Osteocyte (in vitro differentiated cells): ENCODE results near the gene EIF2B4. TPM values are rescaled to one million over a fixed set of nuclear protein-coding genes. Genes with fewer than 3 reads are reported as not detected.

ENCODE experiments used
- DNase-seq: peaks from one replicate; pipeline ENCODE4 v3.0.0; 2021; ENCODE audit warnings: mixed read lengths; ENCODE audit not compliant: unreplicated experiment; ENCODE audit errors: extremely low spot score
- H3K27ac Mint-ChIP-seq: one replicate; pipeline ENCODE4 v1.8.0; 2021; ENCODE audit warnings: mild to moderate bottlenecking, mixed read lengths; ENCODE audit not compliant: unreplicated experiment
- H3K27me3 Mint-ChIP-seq: one replicate; pipeline ENCODE4 v1.8.0; 2021; ENCODE audit warnings: mixed read lengths; ENCODE audit not compliant: unreplicated experiment
- H3K36me3 Mint-ChIP-seq: one replicate; pipeline ENCODE4 v1.8.0; 2021; ENCODE audit warnings: mixed read lengths; ENCODE audit not compliant: unreplicated experiment
- H3K4me1 Mint-ChIP-seq: one replicate; pipeline ENCODE4 v1.8.0; 2021; ENCODE audit warnings: mixed read lengths; ENCODE audit not compliant: unreplicated experiment
- H3K4me3 Mint-ChIP-seq: one replicate; pipeline ENCODE4 v1.8.0; 2021; ENCODE audit warnings: mild to moderate bottlenecking, moderate library complexity, mixed read lengths; ENCODE audit not compliant: unreplicated experiment
- H3K9me3 Mint-ChIP-seq: one replicate; pipeline ENCODE4 v1.8.0; 2021; ENCODE audit warnings: mixed read lengths; ENCODE audit not compliant: unreplicated experiment
- CTCF ChIP-seq: fragments of 200-600 bp; sonication (generic); IDR thresholded peaks from 2 replicates; pipeline ENCODE4 v1.5.0; 2021; ENCODE audit warnings: antibody characterized with exemption, mild to moderate bottlenecking, moderate library complexity
- long read RNA-seq: library from polyadenylated mRNA; unstranded; transcript quantifications from one replicate; pipeline ENCODE4 v2.0.0, GENCODE V29; 2021
- total RNA-seq: library from RNA; stranded (reverse); gene quantifications from 2 replicates; pipeline ENCODE4 v1.2.1, GENCODE V29; 2021

The EIF2B4 gene
- total RNA-seq, result 50.0 and 50.4 TPM in 2 replicates
- long read RNA-seq, transcript EIF2B4-205 (13 exons, 1,608 nt), result minor isoform, 50 of 212 reads
- long read RNA-seq, transcript EIF2B4-201 (13 exons, 1,792 nt), result major isoform, 98 of 212 reads
- long read RNA-seq, partial matches to known transcripts, result 14 of 212 reads
- long read RNA-seq, other reads (novel, unspliced or antisense), result 39 of 212 reads

- Mint-ChIP-seq H3K36me3 (peaks cover 30% of the 10 kb centered on the region), H3K27me3 (no peaks in the 10 kb centered on the region), H3K4me3 (peak within 1 kb of the TSS; percentile 98), H3K4me1 (peaks cover 26% of the 10 kb centered on the region), H3K27ac (peak within 1 kb of the TSS; percentile 96), H3K9me3 (no peaks in the 10 kb centered on the region)
- peak; percentile 100 for DNase-seq
- TF ChIP-seq CTCF, result peak; percentile 89
Measured at GRCh38 chr2:27370026-27370815, at the start of gene EIF2B4, which contains the start of gene SNX17. EIF2B4 (minus strand) TSS chr2:27370338; CDS start chr2:27370314, 24 bp downstream. SNX17 (plus strand) TSS chr2:27370616; CDS start chr2:27370744, 128 bp downstream.

GRCh38 chr2:27416151-27416550 lies 46.0 kb upstream of the EIF2B4 start:
- Mint-ChIP-seq H3K27me3 (no peaks in the 10 kb centered on the region), H3K36me3 (no peaks in the 10 kb centered on the region), H3K9me3 (no peaks in the 10 kb centered on the region), H3K27ac (no peak overlapping the region), H3K4me3 (no peak overlapping the region), H3K4me1 (no peaks in the 10 kb centered on the region)
- no peak for TF ChIP-seq CTCF
- DNase-seq, result no peak

- Mint-ChIP-seq H3K36me3 (no peaks in the 10 kb centered on the region), H3K27ac (no peak overlapping the region), H3K9me3 (no peaks in the 10 kb centered on the region), H3K4me1 (peaks cover 18% of the 10 kb centered on the region), H3K27me3 (no peaks in the 10 kb centered on the region), H3K4me3 (no peak overlapping the region)
- DNase-seq, result no peak
- no peak for TF ChIP-seq CTCF
Measured at GRCh38 chr2:27412419-27413152, 42.4 kb upstream of the EIF2B4 start.

- Mint-ChIP-seq H3K27ac (peak within 1 kb of the TSS; percentile 92), H3K4me1 (peaks cover 29% of the 10 kb centered on the region), H3K36me3 (peaks cover 4% of the 10 kb centered on the region), H3K27me3 (no peaks in the 10 kb centered on the region), H3K9me3 (no peaks in the 10 kb centered on the region), H3K4me3 (peak within 1 kb of the TSS; percentile 89)
- DNase-seq, result peak; percentile 98
- TF ChIP-seq CTCF, result no peak
Measured at GRCh38 chr2:27409321-27410073, 39.4 kb upstream of the EIF2B4 start, which contains the start of gene PPM1G. PPM1G (minus strand) TSS chr2:27409591; CDS start chr2:27409422, 169 bp downstream.
